ENCODE measurements around the gene KBTBD12.

Gene KBTBD12

GRCh38 chr3:128009952-128010846, 95.2 kb downstream of the KBTBD12 start:
- in situ Hi-C loops (cut with MboI; ENCODE audit: low sequenced_read_pairs) = no loop called here

DNA sequence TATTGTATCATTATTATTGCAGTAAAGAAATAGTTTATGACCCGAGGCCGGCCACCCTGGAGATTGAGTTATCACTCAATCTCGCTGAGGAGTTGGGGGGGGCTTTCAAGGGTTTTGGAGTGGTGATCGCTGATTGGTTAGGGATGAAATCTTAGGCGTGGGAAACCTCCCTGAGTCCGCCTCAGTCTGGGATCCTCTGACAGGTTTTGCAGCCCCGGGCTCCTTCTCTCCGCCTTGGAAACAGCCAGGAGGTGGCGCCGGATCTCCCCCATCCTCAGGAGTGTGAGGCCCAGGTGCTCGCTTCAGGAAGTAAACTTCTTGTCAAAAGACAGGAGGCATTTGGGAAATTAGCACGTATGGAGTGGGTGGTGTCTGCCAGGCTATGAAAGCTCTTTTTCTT, 96.1 kb downstream of the KBTBD12 start:
- in situ Hi-C loops (cut with MboI; ENCODE audit: low sequenced_read_pairs) = no loop called here

- in situ Hi-C loops (cut with MboI; ENCODE audit: low sequenced_read_pairs) = no loop called here
Observed at GRCh38 chr3:128012050-128012449, 97.0 kb downstream of the KBTBD12 start.

DNA sequence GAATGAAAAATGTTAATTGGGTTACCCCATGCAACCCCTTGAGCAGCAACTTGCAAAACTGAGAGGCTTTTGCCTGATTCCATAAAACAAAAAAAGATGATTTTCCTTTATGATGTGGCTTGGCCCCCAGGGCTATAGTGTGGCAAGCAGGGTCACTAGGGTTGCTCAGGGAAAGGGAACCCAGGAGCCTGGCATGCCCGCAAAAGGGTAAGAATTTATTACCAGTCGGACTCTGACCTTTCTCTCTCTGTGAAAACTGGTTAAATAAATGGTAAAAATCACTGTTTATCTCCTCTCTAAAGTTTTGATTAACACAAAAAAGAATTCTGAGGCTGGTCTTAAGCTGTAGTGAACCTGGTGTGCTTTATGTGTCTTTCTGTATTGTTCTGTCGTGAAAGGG, 99.5 kb downstream of the KBTBD12 start:
- in situ Hi-C loops (cut with MboI; ENCODE audit: low sequenced_read_pairs) = no loop called here

DNA sequence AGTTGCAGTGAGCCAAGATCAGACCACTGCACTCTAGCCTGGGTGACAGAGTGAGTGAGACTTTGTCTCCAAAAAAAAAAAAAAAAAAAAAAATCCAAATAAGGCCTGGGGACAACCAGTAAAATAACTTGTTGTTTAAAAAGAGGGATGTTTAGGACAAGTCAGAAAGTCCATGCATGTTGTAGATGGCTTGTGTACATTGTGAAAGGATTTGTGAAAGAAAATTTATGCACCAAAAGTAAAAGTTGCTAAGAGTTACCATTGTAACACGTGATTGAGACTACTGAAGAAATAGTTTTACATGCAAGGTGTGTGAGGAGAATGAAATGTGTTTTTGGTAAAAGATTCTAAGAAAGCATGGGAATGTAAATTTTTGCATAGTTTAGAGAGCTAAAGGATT, 101.5 kb downstream of the KBTBD12 start:
- in situ Hi-C loops (cut with MboI; ENCODE audit: low sequenced_read_pairs) = no loop called here

DNA sequence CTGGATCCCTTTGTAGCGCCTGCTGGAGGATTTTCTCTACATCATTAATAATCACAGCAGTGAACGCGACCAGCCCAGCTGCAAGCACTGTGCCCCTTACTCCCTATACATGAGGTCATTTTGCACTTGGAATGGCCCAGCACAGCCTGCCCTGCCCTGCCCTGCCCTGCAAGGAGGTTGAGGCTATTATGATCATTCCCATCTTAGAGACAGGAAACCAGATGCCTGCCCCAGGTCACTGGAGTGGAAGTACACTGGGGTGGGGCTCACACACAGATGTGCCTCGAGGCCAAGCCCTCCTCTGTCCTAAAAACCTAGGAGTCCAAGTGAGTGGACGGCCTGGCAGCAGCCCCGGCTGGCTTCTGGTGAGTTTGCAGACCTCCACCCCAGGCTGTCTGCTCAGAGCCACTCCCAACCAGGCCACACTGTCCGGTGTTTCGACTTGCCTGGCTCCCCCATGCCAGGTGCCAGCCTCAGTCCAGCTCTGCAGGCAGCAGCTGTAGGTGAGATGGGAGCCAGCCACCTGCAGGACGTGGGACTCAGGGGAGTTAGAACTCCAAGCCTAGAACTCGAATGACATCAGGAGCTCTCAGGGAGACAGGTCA, 106.8 kb downstream of the KBTBD12 start:
- in situ Hi-C loops (cut with MboI; ENCODE audit: low sequenced_read_pairs) = no loop called here

GRCh38 chr3:128033102-128033501, 118.1 kb downstream of the KBTBD12 start:
- in situ Hi-C loops (cut with MboI; ENCODE audit: low sequenced_read_pairs) = no loop called here

GRCh38 chr3:128036119-128036518, 121.1 kb downstream of the KBTBD12 start:
- in situ Hi-C loops (cut with MboI; ENCODE audit: low sequenced_read_pairs) = no loop called here

Data from HL-60/S4 (cell line).